NOMO-1 treated with dmso at 0.1 percent for 144 hours (cell line): ENCODE measurements around the gene LRP6.
"Not testable (repeated sequence)": the region's sequence is repeated elsewhere in the genome, so short reads cannot be mapped to it uniquely, and the experiment has no call there.

Experiments
- DNase-seq: peaks from one replicate; lab custom pipeline; 2025; ENCODE audit not compliant: unreplicated experiment; lab: John Stamatoyannopoulos, UW

The LRP6 gene

DNA sequence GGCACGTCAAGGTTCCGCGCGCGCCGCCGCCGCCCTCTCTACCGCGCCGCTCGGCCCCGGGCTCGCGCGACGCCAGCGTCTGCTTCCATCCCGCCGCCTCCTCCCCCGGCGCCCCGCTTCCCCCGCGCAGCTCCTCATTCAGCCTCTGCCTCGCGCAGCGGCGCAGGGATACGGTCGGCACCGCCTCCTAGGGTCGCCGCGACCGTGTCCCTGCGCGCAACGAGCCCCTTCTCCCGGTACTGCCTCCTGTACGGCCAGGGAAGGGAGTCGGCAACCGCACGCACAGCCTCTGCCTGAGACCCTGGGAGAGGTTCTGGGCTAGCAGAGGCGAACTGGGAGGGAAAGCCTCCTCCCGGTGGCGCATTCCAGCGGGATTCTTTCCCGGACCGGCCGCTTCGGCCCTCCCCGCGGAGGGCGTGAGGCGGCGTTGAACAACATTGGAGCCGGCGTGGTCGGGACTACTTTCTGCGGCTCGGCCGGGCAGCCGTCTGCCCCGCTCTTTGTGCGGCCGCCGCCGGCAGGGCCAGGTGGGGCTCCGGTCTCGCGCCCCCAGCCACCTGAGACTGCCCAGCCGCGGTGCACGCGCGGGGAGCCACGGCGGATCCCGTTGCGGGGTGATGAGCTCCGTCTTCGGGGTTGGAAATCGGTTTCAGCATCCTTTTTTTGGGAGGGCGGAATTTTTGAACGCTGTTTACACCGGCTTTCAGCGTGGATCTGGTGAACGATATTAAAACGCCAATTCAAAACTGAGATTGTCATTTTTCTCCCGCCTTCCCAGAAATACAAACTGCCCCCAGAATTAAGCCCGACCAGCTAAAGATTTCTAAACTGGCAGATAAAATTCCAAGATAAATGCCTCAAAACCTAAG is at the start of gene LRP6:
Gene LRP6 (minus strand): TSS at position 172 of the 869 bp plus-strand sequence. CDS start 309 bp downstream, outside the sequence.
- DNase-seq, result peak; percentile 88

DNA sequence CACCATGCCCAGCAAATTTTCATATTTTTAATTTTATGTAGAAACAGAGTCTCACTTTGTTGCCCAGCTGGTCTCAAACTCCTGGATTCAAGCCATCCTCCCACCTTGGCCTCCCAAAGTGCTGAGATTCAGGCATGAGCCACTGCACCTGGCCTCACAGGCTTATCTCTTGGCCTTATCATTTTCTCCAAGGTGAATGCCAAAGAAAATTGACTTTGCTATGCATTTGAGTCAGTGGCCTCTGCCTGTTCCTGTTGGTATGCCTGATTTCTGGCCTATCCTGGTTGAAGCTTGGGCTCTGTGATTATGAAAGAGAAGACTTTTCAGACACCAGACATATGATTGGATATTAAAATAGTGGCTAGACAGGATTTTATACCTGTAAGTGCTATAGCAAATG is 49.0 kb upstream of the LRP6 start:
- no peak for DNase-seq

DNA sequence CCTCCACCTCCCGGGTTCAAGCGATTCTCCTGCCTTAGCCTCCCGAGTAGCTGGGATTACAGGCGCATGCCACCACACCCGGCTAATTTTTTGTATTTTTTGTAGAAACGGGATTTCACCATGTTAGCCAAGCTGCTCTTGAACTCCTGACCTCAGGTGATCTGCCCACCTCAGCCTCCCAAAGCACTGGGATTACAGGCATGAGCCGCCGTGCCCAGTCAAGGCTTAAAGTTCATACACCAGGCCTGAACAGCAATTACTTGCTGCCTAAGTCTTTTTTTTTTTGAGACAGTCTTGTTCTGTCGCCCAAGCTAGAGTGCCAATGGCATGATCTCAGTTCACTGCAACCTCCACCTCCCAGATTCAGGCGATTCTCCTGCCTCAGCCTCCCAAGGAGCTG is 43.9 kb upstream of the LRP6 start:
- DNase-seq, result not testable (repeated sequence)

- DNase-seq, result no peak
Observed at GRCh38 chr12:12305568-12306300, 38.9 kb upstream of the LRP6 start.

GRCh38 chr12:12302976-12303375 is 36.1 kb upstream of the LRP6 start:
- no peak for DNase-seq

DNA sequence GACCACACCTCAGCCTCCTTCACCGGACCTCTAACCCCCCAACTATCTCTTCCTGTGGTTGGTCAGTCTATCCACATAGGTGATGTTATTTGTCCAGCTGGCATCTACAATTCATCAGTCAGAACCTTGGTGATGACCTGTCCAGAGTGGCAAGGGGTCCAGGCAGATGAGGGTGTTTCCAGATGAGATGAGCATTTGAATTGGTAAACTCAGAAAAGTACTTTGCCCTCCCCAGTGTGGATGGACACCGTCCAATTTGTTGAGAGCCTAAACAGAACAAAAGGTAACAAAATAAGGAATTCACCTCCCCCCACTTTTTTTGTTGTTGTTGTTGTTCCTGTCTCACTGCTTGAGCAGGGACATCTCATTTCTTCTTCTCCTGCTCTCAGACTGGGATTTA is 34.3 kb upstream of the LRP6 start:
- DNase-seq, result no peak

- no peak for DNase-seq
Observed at GRCh38 chr12:12297201-12297830, 30.5 kb upstream of the LRP6 start.

- DNase-seq, result no peak
Observed at GRCh38 chr12:12294215-12295005, 27.6 kb upstream of the LRP6 start.

DNA sequence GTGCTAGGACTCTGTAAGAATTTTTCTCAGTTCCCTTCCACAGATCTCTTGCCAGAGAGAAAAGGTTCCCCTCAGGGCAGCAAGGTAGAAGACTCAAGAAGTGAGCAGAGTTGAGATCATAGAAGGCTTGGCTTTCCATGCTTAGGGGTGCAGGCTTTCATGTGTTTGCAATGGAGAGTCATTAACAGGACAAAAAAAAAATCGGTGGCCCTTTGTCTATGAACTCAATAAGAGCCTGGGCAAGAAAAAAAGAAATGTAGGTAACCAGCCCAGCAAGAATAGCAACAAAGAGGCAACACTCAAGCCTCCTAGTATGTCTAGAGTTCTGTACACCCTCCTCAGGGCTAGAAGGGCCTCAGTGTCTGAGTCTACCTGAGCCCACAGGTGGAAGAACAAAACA is 23.4 kb upstream of the LRP6 start:
- DNase-seq, result no peak

DNA sequence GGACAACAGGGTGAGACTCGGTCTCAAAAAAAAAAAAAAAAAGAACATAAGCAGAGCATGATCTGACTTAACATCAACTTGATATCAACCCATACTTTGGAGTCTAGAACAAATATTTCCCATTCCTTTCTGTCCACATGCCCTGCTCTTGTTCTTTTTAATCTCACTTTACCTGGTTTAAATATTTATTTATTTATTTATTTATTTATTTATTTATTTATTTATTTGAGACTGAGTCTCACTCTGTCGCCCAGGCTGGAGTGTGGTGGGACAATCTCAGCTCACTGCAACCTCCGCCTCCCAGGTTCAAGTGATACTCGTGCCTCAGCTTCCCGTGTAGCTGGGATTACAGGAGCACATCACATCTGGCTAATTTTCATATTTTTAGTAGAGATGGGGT is 19.6 kb upstream of the LRP6 start:
- DNase-seq, result no peak

GRCh38 chr12:12282761-12283425 is 16.0 kb upstream of the LRP6 start:
- no peak for DNase-seq

- no peak for DNase-seq
Observed at GRCh38 chr12:12282202-12282601, 15.4 kb upstream of the LRP6 start.

DNA sequence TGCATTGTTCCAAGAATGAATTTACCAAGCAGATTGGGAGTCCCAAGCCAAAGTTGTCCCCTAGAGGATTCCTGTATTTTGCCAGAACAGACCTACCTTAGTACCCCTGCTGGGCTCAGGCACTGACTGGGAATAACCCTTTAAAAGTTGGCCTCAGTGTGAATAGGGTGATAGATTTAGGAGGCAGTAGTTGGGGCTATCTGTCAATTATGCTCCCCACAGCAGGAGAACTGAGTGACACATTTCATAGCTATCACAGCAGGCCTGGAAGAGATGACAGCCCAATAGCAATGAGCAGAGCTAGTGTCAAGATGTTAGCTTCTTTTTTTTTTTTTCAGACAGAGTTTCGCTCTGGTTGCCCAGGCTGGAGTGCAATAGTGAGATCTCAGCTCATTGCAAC is 14.3 kb upstream of the LRP6 start:
- DNase-seq, result no peak

GRCh38 chr12:12278899-12279298 is 12.1 kb upstream of the LRP6 start:
- no peak for DNase-seq

- DNase-seq, result no peak
Observed at GRCh38 chr12:12275874-12276273, 9.0 kb upstream of the LRP6 start.

DNA sequence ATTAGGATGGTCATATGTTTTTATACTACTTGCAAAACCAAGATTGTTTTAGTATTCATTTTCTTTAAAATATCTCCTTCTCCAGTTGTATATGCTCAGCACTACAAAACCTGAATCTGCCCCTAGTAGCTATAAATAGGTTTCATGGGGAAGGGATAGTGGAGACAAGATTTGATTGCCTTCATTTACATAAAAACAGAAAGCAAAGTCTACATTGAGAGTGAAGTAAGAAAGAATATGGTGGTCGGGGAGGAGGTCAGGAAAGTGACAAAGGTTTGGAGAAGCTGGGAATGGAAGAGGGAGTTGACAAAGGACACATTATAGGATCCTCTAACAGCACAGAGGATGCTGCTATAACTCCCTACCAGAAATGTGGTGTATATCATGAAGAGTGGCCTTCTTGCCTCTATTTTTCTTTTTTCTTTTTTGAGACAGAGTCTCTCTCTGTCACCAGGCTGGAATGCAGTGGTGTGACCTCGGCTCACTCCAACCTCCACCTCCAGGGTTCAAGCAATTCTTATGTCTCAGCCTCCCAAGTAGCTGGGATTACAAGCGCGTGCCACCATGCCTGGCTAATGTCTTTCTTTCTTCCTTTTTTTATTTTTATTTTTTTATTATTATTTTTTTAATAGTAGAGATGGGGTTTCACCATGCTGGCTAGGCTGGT is 6.6 kb upstream of the LRP6 start:
- DNase-seq, result no peak

- DNase-seq, result no peak
Observed at GRCh38 chr12:12272869-12273268, 6.0 kb upstream of the LRP6 start.

GRCh38 chr12:12270226-12270625 is 3.4 kb upstream of the LRP6 start:
- no peak for DNase-seq

DNA sequence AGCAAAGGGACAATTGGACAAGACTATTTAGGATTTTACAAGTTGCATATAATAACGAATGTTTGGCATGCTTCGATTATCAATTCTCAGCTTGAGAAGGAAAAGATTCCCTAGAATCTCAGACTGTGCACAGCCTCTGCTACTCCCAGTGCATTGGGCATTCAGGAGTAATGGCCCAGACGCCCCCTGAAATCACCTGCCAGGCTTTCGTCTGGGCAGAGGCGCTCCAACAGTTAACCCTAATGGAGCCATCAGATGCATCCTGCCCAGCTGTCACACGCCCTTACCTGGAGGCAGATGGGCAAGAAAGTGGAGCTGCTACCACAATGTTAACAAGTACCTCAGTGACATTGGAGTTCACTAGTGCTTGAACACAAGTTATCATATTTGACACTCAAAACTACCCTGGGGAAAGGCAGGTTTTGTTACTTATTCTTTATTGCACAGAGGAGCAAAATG is 927 bp upstream of the LRP6 start:
- DNase-seq, result no peak

DNA sequence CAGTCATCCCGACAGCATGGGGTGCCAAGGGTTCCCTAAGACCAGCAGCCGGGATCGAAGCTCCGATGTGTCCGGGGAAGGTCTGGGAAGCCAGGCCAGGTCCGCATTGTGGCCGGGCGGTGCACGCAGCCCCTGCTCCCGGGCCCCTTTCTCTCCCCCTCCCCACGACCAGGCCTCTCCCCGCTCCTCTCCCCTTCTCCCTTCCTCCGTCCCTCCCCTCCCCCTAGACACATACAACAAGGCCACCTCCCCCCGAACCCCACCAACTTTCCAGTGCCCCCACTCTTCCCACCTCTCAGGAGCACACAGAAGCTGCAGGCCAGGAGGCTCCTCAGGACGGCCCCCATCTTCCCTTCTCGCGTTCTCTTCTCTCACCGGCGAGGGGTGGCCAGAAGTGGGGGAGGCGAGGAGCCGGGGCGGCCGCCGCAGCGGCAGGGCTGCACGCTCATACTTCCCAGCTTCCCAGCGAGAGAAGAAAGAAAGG is 413 bp downstream of the LRP6 start:
- DNase-seq, result no peak
